ENCODE results near the gene LUC7L.

DNA sequence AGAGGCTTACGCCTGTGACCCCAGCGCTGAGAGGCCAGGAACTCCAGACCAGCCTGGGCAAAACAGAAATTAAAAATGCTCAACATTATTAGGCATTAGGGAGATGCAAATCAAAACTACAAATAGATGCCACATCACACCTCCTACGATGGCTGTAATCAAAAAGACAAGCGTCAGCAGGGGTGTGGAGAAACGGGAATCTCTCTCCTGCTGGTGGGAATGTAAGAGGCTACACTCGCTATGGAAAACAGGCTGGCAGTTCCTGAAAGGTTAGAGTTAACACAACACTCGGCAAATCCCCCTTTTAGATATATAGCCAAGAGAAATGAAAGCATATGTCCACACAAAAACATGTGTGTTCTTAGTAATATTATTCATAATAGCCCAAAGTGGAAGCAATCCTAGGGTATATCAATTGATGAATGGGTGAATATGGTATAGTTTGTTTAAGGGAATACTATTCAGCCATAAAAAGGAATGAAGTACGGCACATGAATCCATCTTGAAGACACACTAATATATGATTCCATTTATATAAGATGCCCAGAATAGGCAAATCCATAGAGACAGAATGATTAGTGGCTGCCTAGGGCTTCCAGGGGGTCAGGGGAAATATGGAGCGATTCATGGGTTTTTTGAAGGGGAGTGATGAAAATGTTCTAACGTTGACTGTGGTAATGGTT is 88.9 kb downstream of the LUC7L start:
- TF ChIP-seq, protein P1, sequence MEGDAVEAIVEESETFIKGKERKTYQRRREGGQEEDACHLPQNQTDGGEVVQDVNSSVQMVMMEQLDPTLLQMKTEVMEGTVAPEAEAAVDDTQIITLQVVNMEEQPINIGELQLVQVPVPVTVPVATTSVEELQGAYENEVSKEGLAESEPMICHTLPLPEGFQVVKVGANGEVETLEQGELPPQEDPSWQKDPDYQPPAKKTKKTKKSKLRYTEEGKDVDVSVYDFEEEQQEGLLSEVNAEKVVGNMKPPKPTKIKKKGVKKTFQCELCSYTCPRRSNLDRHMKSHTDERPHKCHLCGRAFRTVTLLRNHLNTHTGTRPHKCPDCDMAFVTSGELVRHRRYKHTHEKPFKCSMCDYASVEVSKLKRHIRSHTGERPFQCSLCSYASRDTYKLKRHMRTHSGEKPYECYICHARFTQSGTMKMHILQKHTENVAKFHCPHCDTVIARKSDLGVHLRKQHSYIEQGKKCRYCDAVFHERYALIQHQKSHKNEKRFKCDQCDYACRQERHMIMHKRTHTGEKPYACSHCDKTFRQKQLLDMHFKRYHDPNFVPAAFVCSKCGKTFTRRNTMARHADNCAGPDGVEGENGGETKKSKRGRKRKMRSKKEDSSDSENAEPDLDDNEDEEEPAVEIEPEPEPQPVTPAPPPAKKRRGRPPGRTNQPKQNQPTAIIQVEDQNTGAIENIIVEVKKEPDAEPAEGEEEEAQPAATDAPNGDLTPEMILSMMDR (IDR thresholded peaks at IDR 0.05): no peak
- TF ChIP-seq POLR2A (IDR thresholded peaks at IDR 0.05) (no peak), EP300 (IDR thresholded peaks at IDR 0.05; ENCODE audit: low read depth) (no peak), POLR2AphosphoS5 (IDR thresholded peaks at IDR 0.05) (no peak)
